Measurements from ENCODE around the gene SNRPA. TPM values are rescaled to one million over a fixed set of nuclear protein-coding genes. Genes with fewer than 3 reads are reported as not detected.
"Not testable (repeated sequence)": the region's sequence is repeated elsewhere in the genome, so short reads cannot be mapped to it uniquely, and the experiment has no call there.

The SNRPA gene
- total RNA-seq, 2 experiments from 2014 or later: 214 to 315 TPM

DNA sequence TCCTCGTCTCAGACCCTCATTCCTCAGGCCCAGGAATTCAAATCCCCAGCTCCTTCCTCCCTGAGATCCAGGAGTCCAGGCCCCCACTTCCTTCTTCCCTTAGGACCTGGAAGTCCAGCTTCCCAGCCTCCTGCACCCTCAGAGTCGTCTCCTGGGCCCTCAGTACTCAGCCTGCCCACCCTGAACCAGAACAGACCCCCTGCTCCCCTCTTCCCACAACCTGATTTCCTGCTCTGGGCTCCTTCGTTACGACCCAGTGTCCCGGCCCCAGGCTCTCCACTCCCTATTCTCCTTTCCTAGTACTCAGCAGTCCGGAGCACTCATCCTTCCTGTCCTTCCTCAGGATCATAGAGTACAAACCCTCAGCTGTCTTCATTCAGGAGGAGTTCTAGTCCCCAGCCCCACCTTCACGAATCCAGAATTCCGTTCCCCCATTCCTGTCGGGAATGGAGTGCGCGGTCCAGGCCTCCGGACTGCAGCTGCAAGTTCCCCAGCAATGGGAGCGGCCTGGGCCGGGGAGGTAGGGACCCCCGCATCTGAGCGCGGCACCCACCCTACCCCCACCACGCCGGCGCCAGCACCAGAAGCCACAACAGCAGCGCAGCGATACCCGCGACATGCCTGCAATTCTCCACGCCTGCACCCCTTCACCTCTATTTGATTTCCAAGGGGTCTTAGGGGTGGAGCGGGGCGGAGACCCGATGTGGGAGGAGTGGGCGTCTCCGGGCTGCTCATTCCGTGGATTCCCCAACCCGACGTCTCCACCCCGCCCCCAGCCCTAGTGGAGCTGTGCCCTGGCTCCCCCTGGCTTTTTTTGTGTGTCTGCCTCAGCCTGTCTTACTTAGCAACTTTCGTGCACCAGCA, 60.7 kb downstream of the SNRPA start:
- Histone ChIP-seq H3K9me2 (ENCODE audit: insufficient read depth, low read length) (no peaks in the 10 kb centered on the region), H3K4me1 (ENCODE audit: insufficient read depth, low read length, poor library complexity, severe bottlenecking) (peaks cover 17% of the 10 kb centered on the region), H4K20me1 (ENCODE audit: insufficient read depth, low read length) (peaks cover 5% of the 10 kb centered on the region; the same call in 1 of the 2 replicates), H3K36me3 (ENCODE audit: insufficient read depth, low read length) (peaks cover 33% of the 10 kb centered on the region), H3K79me2 (ENCODE audit: insufficient read depth, low read depth, low read length) (no peaks in the 10 kb centered on the region), H2AFZ (ENCODE audit: low read length) (no peak overlapping the region), H3K4me2 (ENCODE audit: low read length) (peak overlapping the region; percentile 57; the same call in 1 of the 2 replicates), H3K27ac (ENCODE audit: low read depth, low read length, poor library complexity, severe bottlenecking) (no peak overlapping the region), H3K4me3 (ENCODE audit: low read depth, low read length, poor library complexity, severe bottlenecking) (no peak overlapping the region), H3K9me3 (ENCODE audit: low read length) (no peaks in the 10 kb centered on the region)
- TF ChIP-seq EZH2phosphoT487 (IDR thresholded peaks at IDR 0.05; ENCODE audit: borderline replicate concordance, low read depth, low read length): no peak
- TF ChIP-seq, protein P1, sequence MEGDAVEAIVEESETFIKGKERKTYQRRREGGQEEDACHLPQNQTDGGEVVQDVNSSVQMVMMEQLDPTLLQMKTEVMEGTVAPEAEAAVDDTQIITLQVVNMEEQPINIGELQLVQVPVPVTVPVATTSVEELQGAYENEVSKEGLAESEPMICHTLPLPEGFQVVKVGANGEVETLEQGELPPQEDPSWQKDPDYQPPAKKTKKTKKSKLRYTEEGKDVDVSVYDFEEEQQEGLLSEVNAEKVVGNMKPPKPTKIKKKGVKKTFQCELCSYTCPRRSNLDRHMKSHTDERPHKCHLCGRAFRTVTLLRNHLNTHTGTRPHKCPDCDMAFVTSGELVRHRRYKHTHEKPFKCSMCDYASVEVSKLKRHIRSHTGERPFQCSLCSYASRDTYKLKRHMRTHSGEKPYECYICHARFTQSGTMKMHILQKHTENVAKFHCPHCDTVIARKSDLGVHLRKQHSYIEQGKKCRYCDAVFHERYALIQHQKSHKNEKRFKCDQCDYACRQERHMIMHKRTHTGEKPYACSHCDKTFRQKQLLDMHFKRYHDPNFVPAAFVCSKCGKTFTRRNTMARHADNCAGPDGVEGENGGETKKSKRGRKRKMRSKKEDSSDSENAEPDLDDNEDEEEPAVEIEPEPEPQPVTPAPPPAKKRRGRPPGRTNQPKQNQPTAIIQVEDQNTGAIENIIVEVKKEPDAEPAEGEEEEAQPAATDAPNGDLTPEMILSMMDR (conservative IDR thresholded peaks at IDR 0.05; ENCODE audit: low read length): no peak
- intact Hi-C loops (cut with micrococcal nuclease; ENCODE audit: unreplicated experiment): no loop called here
- no TSS peak for BruUV-seq (replicated peaks)
- ChIA-PET POLR2A (no interaction called here), CTCF (ENCODE audit: unreplicated experiment) (no interaction called here)
- DNase-seq (ENCODE audit: low spot score): no peak

DNA sequence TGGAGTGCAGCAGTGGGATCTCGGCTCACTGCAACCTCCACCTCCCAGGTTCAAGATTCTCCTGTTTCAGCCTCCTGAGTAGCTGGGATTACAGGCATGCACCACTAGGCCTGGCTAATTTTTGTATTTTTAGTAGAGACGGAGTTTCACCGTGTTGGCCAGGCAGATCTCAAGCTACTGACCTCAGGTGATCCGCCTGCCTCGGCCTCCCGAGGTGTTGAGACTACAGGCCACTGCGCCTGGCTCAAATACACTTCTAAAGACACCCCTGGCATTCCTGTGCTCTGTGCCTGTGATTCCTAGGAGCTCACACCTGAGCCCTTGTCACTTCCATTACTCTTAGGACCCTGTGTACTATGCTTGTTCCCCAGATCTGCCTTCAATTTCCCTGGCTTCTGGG, 61.6 kb downstream of the SNRPA start:
- H3K27ac ChIP-seq (ENCODE audit: low read depth, low read length, poor library complexity, severe bottlenecking); BruUV-seq (replicated peaks); CTCF ChIA-PET (ENCODE audit: unreplicated experiment); intact Hi-C loops (cut with micrococcal nuclease; ENCODE audit: unreplicated experiment); H2AFZ ChIP-seq (ENCODE audit: low read length); POLR2A ChIA-PET; H4K20me1 ChIP-seq (ENCODE audit: insufficient read depth, low read length); H3K4me2 ChIP-seq (ENCODE audit: low read length); H3K9me2 ChIP-seq (ENCODE audit: insufficient read depth, low read length); H3K9me3 ChIP-seq (ENCODE audit: low read length); H3K4me1 ChIP-seq (ENCODE audit: insufficient read depth, low read length, poor library complexity, severe bottlenecking); H3K79me2 ChIP-seq (ENCODE audit: insufficient read depth, low read depth, low read length); H3K4me3 ChIP-seq (ENCODE audit: low read depth, low read length, poor library complexity, severe bottlenecking); DNase-seq (ENCODE audit: low spot score): not testable (repeated sequence)
- H3K36me3 ChIP-seq (ENCODE audit: insufficient read depth, low read length): peaks cover 25% of the 10 kb centered on the region

DNA sequence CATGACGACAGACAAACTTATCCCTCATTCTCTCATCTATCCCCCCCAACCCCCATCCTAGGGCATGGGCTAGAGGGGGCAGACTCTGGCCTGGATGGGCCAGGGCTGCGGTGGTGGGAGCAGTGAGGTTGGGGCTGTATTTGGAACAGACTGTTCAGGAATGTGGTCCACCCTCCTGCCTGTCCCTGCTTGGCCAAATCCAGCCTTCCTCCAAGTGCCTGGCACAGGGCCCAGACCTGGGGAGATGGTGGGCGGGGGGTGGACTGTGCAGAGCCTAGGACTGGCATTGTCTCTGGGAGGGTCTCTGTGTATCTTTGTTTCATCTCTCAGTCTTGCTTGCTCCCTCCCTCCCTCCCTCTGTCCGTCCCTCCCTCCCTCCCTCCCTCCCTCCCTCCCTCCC, 62.2 kb downstream of the SNRPA start:
- no peak overlapping the region for H3K4me3 ChIP-seq (ENCODE audit: low read depth, low read length, poor library complexity, severe bottlenecking)
- peaks cover 12% of the 10 kb centered on the region for H3K4me1 ChIP-seq (ENCODE audit: insufficient read depth, low read length, poor library complexity, severe bottlenecking)
- H3K79me2 ChIP-seq (ENCODE audit: insufficient read depth, low read depth, low read length): no peaks in the 10 kb centered on the region
- intact Hi-C loops (cut with micrococcal nuclease; ENCODE audit: unreplicated experiment): no loop called here
- H3K36me3 ChIP-seq (ENCODE audit: insufficient read depth, low read length): peaks cover 19% of the 10 kb centered on the region
- H3K9me3 ChIP-seq (ENCODE audit: low read length): no peaks in the 10 kb centered on the region
- H3K9me2 ChIP-seq (ENCODE audit: insufficient read depth, low read length): no peaks in the 10 kb centered on the region
- no peak overlapping the region for H3K4me2 ChIP-seq (ENCODE audit: low read length)
- no peak for DNase-seq (ENCODE audit: low spot score)
- no TSS peak for BruUV-seq (replicated peaks)
- ChIA-PET POLR2A (no interaction called here), CTCF (ENCODE audit: unreplicated experiment) (no interaction called here)
- H4K20me1 ChIP-seq (ENCODE audit: insufficient read depth, low read length): no peaks in the 10 kb centered on the region
- H3K27ac ChIP-seq (ENCODE audit: low read depth, low read length, poor library complexity, severe bottlenecking): no peak overlapping the region
- no peak overlapping the region for H2AFZ ChIP-seq (ENCODE audit: low read length)
- TF ChIP-seq, protein P1 (conservative IDR thresholded peaks at IDR 0.05; ENCODE audit: low read length): no peak
- no peak for TF ChIP-seq EZH2phosphoT487 (IDR thresholded peaks at IDR 0.05; ENCODE audit: borderline replicate concordance, low read depth, low read length)

Small RNAs within 50 kb of the gene (small RNA-seq; reads per million reads assigned to genes)
- not detected for gene RNU6-195P

Other genes starting within 250 kb of the SNRPA start
- gene SHKBP1, start 174.3 kb upstream of the SNRPA start, total RNA-seq (2014; rRNA removed; shearing (Covaris generic)): 42.0 and 49.4 TPM in 2 replicates
- 115 and 130 TPM in 2 replicates for gene SHKBP1, start 174.3 kb upstream of the SNRPA start, total RNA-seq (2022)
- gene LTBP4, start 149.8 kb upstream of the SNRPA start, total RNA-seq (2014; rRNA removed; shearing (Covaris generic)): 22.1 and 44.5 TPM in 2 replicates
- gene LTBP4, start 149.8 kb upstream of the SNRPA start, total RNA-seq (2022): 108 and 121 TPM in 2 replicates
- 4.1 and 4.9 TPM in 2 replicates for gene NUMBL, start 60.6 kb upstream of the SNRPA start, total RNA-seq (2014; rRNA removed; shearing (Covaris generic))
- 7.1 and 8.9 TPM in 2 replicates for gene NUMBL, start 60.6 kb upstream of the SNRPA start, total RNA-seq (2022)
- 34.9 and 39.3 TPM in 2 replicates for gene COQ8B, start 34.3 kb upstream of the SNRPA start, total RNA-seq (2014; rRNA removed; shearing (Covaris generic))
- gene COQ8B, start 34.3 kb upstream of the SNRPA start, total RNA-seq (2022): 32.5 and 34.6 TPM in 2 replicates
- 4.0 and 6.5 TPM in 2 replicates for gene ITPKC, start 34.1 kb upstream of the SNRPA start, total RNA-seq (2014; rRNA removed; shearing (Covaris generic))
- gene ITPKC, start 34.1 kb upstream of the SNRPA start, total RNA-seq (2022): 5.2 and 5.5 TPM in 2 replicates
- gene ACTMAP, start 726 bp upstream of the SNRPA start, total RNA-seq (2014; rRNA removed; shearing (Covaris generic)): 3.3 and 5.0 TPM in 2 replicates
- gene ACTMAP, start 726 bp upstream of the SNRPA start, total RNA-seq (2022): 52.1 and 54.8 TPM in 2 replicates
- gene MIA, start 24.3 kb downstream of the SNRPA start, total RNA-seq (2014; rRNA removed; shearing (Covaris generic)): not detected in 2 replicates
- gene MIA, start 24.3 kb downstream of the SNRPA start, total RNA-seq (2022): not detected in 2 replicates
- gene RAB4B, start 27.0 kb downstream of the SNRPA start, total RNA-seq (2014; rRNA removed; shearing (Covaris generic)): 32.2 and 37.1 TPM in 2 replicates
- gene RAB4B, start 27.0 kb downstream of the SNRPA start, total RNA-seq (2022): 51.3 and 56.3 TPM in 2 replicates
- gene EGLN2, start 48.0 kb downstream of the SNRPA start, total RNA-seq (2014; rRNA removed; shearing (Covaris generic)): 76.1 and 81.6 TPM in 2 replicates
- gene EGLN2, start 48.0 kb downstream of the SNRPA start, total RNA-seq (2022): 87.9 and 90.8 TPM in 2 replicates
- gene CYP2A6, start 99.2 kb downstream of the SNRPA start, total RNA-seq (2014; rRNA removed; shearing (Covaris generic)): not detected in 2 replicates
- gene CYP2A6, start 99.2 kb downstream of the SNRPA start, total RNA-seq (2022): not detected in 2 replicates
- not detected in 2 replicates for gene CYP2A7, start 131.0 kb downstream of the SNRPA start, total RNA-seq (2014; rRNA removed; shearing (Covaris generic))
- not detected in 2 replicates for gene CYP2A7, start 131.0 kb downstream of the SNRPA start, total RNA-seq (2022)
- gene CYP2B6, start 240.1 kb downstream of the SNRPA start, total RNA-seq (2014; rRNA removed; shearing (Covaris generic)): not detected in 2 replicates
- gene CYP2B6, start 240.1 kb downstream of the SNRPA start, total RNA-seq (2022): not detected in 2 replicates

All from OCI-LY7 (cell line).